ENCODE measurements around the gene DTX2. TPM values are rescaled to one million over a fixed set of nuclear protein-coding genes. Genes with fewer than 3 reads are reported as not detected.
A peak's percentile ranks its signal among the peaks of the same experiment; 100 is the strongest.
"Not testable (repeated sequence)": the region's sequence is repeated elsewhere in the genome, so short reads cannot be mapped to it uniquely, and the experiment has no call there.

The DTX2 gene
- total and polyA plus RNA-seq, 2 experiments from 2014 or later: 7.6 to 22.2 TPM

DNA sequence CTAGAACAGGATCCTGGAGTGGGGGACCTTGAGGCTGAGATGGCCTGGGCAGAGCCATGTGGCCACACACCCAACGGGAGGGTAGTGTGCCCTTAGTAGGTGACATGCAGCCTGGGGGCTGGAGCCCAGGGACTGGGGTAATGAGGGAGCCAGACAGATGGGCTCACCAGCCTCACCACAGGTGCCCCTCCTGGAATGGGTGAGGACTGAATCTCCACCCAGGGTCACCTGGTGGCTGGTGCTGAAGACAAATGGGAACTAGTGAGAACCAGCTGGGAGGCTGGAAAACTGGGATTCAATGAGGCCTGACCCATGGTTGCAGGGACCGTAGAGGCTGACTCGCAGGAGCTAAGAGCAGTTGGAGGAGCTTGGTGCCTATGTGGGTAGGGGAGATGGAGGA, 30.7 kb upstream of the DTX2 start:
- H3K4me3 ChIP-seq: no peak overlapping the region
- H3K4me1 ChIP-seq (ENCODE audit: insufficient read depth): no peaks in the 10 kb centered on the region
- H3K36me3 ChIP-seq (replicated peaks; ENCODE audit: insufficient read depth, low read depth): no peaks in the 10 kb centered on the region
- no peaks in the 10 kb centered on the region for H3K27me3 ChIP-seq
- H3K9me3 ChIP-seq (ENCODE audit: low read depth): no peaks in the 10 kb centered on the region
- no peak overlapping the region for H2AFZ ChIP-seq
- no peaks in the 10 kb centered on the region for H3K9me2 ChIP-seq (replicated peaks; ENCODE audit: insufficient read depth)
- TF ChIP-seq EZH2phosphoT487 (IDR thresholded peaks at IDR 0.05; ENCODE audit: low read depth, severe bottlenecking, unreplicated experiment) (no peak), EZH2 (IDR thresholded peaks at IDR 0.05; ENCODE audit: borderline replicate concordance) (no peak)
- TF ChIP-seq, protein P1, sequence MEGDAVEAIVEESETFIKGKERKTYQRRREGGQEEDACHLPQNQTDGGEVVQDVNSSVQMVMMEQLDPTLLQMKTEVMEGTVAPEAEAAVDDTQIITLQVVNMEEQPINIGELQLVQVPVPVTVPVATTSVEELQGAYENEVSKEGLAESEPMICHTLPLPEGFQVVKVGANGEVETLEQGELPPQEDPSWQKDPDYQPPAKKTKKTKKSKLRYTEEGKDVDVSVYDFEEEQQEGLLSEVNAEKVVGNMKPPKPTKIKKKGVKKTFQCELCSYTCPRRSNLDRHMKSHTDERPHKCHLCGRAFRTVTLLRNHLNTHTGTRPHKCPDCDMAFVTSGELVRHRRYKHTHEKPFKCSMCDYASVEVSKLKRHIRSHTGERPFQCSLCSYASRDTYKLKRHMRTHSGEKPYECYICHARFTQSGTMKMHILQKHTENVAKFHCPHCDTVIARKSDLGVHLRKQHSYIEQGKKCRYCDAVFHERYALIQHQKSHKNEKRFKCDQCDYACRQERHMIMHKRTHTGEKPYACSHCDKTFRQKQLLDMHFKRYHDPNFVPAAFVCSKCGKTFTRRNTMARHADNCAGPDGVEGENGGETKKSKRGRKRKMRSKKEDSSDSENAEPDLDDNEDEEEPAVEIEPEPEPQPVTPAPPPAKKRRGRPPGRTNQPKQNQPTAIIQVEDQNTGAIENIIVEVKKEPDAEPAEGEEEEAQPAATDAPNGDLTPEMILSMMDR (IDR thresholded peaks at IDR 0.05; ENCODE audit: poor library complexity): no peak
- H4K20me1 ChIP-seq (ENCODE audit: insufficient read depth, poor library complexity, severe bottlenecking): no peaks in the 10 kb centered on the region
- no peak overlapping the region for H3K27ac ChIP-seq
- H3K79me2 ChIP-seq: no peaks in the 10 kb centered on the region
- no peak for DNase-seq (ENCODE audit: low spot score)
- H3K4me2 ChIP-seq: no peak overlapping the region
- whole genome bisulfite sequencing (ENCODE audit: low lambda C conversion rate, missing lambda C conversion rate): 82% methylated on average over 3 of the region's 3 CpGs

DNA sequence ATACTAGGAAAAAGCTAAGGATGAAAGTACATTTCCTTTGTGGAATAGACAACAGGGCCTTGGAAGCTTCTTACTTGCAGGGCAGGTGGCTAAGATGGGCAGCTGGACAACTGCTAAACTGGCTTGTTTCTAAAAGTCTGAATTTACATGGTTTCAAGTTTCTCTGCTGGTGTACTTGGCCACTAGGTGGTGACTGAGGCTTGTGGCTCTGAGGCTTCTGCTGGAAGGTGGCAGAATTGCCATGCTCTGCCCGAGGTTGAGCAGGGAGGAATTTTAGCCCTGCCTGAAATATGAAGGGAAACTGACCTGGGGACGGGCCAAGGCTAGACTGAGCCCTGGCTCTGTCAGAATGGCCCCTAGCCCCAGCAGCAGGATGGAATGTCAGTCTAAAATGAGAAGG, 23.6 kb upstream of the DTX2 start:
- peak; percentile 89 for DNase-seq (ENCODE audit: low spot score)
- not testable (repeated sequence) for H3K79me2 ChIP-seq; H3K9me3 ChIP-seq (ENCODE audit: low read depth); H3K27me3 ChIP-seq; H4K20me1 ChIP-seq (ENCODE audit: insufficient read depth, poor library complexity, severe bottlenecking); H3K27ac ChIP-seq; H3K4me2 ChIP-seq; H3K36me3 ChIP-seq (replicated peaks; ENCODE audit: insufficient read depth, low read depth); H3K4me3 ChIP-seq; H2AFZ ChIP-seq; H3K4me1 ChIP-seq (ENCODE audit: insufficient read depth); H3K9me2 ChIP-seq (replicated peaks; ENCODE audit: insufficient read depth)
- TF ChIP-seq, protein P1 (IDR thresholded peaks at IDR 0.05; ENCODE audit: poor library complexity): peak; percentile 79
- WGBS (ENCODE audit: low lambda C conversion rate, missing lambda C conversion rate): 17% methylated on average over 2 of the region's 2 CpGs

DNA sequence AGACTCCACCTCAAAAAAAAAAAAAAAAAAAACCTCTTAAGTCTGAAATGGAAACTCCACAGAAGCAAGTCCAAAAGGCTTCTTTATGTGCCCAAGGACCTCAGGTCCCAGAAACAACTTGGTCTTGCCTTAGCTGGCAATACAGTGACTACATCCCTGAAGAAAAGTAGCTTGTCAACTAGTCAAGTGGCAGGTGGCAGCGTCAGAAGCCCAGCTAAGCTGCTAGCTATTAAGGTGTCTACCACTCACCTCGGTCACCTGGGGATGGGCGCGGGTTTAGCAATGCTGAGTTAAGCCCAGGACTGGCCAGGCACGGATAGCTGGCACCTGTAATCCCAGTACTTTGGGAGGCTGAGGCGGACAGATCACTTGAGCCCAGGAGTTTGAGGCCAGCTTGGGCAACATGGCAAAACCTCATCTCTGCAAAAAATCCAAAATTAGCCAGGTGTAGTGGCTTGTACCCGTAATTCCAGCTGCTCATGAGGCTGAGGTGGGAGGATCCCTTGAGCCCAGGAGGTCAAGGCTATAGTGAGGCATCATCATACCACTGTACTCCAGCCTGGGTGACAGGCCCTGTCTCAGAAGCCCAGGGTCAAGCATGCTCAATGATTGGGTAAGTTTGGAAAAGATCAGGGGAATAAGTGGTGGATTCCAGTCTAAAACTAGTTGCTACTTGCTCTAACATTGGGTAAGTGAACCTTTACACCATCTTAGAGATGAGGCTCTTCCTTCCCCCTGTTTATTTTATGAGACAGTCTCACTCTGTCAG, 22.2 kb upstream of the DTX2 start:
- 93% methylated on average over 5 of the region's 7 CpGs for WGBS (ENCODE audit: low lambda C conversion rate, missing lambda C conversion rate)
- H3K4me2 ChIP-seq; H2AFZ ChIP-seq; H4K20me1 ChIP-seq (ENCODE audit: insufficient read depth, poor library complexity, severe bottlenecking); H3K27ac ChIP-seq; DNase-seq (ENCODE audit: low spot score); H3K9me3 ChIP-seq (ENCODE audit: low read depth); H3K9me2 ChIP-seq (replicated peaks; ENCODE audit: insufficient read depth); H3K36me3 ChIP-seq (replicated peaks; ENCODE audit: insufficient read depth, low read depth); H3K79me2 ChIP-seq; H3K27me3 ChIP-seq; H3K4me1 ChIP-seq (ENCODE audit: insufficient read depth); H3K4me3 ChIP-seq: not testable (repeated sequence)

DNA sequence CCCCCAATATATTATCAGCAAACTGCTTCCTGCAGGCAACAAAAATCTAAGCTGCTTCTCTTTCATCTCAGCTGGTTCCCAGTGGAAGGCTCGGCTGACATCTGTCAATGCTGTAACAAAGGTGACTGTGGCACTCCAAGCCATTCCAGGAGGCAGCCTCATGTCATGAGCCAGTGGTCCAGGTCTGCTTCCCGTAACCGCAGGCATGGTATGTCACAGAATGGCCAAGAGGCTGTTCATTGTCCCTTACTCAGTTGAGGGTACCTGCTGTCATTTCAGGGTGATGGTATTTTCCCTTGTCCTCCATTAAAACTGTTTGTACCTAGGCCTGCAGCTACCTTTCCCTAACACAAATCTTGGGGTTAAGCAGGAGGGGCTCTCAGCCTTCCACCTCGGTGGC, 21.1 kb upstream of the DTX2 start:
- DNase-seq (ENCODE audit: low spot score); H3K4me1 ChIP-seq (ENCODE audit: insufficient read depth); H3K4me3 ChIP-seq; H3K4me2 ChIP-seq; H2AFZ ChIP-seq; H3K27ac ChIP-seq; H3K9me2 ChIP-seq (replicated peaks; ENCODE audit: insufficient read depth); H3K36me3 ChIP-seq (replicated peaks; ENCODE audit: insufficient read depth, low read depth); H4K20me1 ChIP-seq (ENCODE audit: insufficient read depth, poor library complexity, severe bottlenecking); H3K9me3 ChIP-seq (ENCODE audit: low read depth); H3K27me3 ChIP-seq; H3K79me2 ChIP-seq: not testable (repeated sequence)
- WGBS (ENCODE audit: low lambda C conversion rate, missing lambda C conversion rate): 92% methylated on average over 4 of the region's 4 CpGs

DNA sequence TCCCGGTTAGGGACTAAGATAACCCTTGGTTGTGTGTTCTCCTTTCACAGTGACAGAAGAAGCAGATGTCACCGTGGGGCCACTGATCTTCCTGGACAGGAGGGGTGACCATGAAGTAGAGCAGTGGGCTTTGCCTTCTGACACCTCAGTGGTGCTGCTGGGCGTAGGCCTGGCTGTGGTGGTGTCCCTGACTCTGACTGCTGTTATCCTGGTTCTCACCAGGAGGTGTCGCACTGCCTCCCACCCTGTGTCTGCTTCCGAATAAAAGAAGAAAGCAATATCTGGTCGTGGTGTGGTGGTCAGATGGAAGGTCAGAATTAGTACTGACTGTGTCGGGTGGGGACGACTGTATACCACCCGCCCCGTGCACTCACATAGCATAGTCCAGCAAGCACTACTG, 19.7 kb upstream of the DTX2 start:
- H3K4me1 ChIP-seq (ENCODE audit: insufficient read depth); H3K27me3 ChIP-seq; H3K79me2 ChIP-seq; H3K9me3 ChIP-seq (ENCODE audit: low read depth); H3K9me2 ChIP-seq (replicated peaks; ENCODE audit: insufficient read depth); H3K36me3 ChIP-seq (replicated peaks; ENCODE audit: insufficient read depth, low read depth); H3K4me2 ChIP-seq; H4K20me1 ChIP-seq (ENCODE audit: insufficient read depth, poor library complexity, severe bottlenecking); DNase-seq (ENCODE audit: low spot score); H2AFZ ChIP-seq; H3K4me3 ChIP-seq; H3K27ac ChIP-seq: not testable (repeated sequence)
- 92% methylated on average over 2 of the region's 10 CpGs for WGBS (ENCODE audit: low lambda C conversion rate, missing lambda C conversion rate)

DNA sequence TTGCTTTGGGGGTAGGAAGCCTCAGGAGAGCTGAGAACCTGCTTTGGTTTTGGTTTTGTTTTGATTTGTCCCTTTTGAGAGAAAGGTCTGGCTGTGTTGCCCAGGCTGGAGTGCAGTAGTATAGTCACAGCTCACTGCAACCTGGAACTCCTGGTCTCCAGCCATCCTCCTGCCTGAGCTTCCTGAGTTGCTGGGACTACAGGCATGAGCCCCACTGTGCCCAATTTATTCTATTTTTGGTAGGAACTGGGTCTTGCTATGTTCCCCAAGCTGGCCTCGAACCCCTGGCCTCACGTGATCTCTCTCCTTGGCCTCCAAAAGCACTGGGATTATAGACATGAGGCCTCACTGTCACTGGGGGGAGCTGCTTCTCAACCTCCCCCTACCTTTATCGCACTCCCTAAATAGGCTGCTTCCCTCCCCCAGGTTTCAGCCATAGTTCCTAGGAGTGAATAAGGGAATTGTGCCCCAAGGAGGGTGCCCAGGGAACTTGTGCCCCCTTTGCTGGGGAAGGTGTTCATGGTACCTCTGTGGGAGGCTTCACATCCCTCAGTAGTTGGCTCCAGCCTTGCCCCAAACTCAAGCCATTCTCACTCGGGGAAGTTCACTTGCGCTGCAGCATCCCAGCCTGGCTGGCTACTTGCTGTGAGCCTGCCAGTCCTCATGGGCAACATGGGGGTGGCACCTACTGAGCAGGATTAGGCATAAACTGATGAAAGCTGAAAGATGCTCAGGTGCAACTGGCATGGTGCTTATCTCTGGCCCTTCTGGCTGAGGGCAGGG, 18.7 kb upstream of the DTX2 start:
- not testable (repeated sequence) for H3K4me1 ChIP-seq (ENCODE audit: insufficient read depth); H3K27me3 ChIP-seq; H3K27ac ChIP-seq; H3K9me2 ChIP-seq (replicated peaks; ENCODE audit: insufficient read depth); H3K9me3 ChIP-seq (ENCODE audit: low read depth); H3K4me2 ChIP-seq; DNase-seq (ENCODE audit: low spot score); H2AFZ ChIP-seq; H3K79me2 ChIP-seq; H4K20me1 ChIP-seq (ENCODE audit: insufficient read depth, poor library complexity, severe bottlenecking); H3K36me3 ChIP-seq (replicated peaks; ENCODE audit: insufficient read depth, low read depth); H3K4me3 ChIP-seq
- 94% methylated on average over 4 of the region's 5 CpGs for WGBS (ENCODE audit: low lambda C conversion rate, missing lambda C conversion rate)

DNA sequence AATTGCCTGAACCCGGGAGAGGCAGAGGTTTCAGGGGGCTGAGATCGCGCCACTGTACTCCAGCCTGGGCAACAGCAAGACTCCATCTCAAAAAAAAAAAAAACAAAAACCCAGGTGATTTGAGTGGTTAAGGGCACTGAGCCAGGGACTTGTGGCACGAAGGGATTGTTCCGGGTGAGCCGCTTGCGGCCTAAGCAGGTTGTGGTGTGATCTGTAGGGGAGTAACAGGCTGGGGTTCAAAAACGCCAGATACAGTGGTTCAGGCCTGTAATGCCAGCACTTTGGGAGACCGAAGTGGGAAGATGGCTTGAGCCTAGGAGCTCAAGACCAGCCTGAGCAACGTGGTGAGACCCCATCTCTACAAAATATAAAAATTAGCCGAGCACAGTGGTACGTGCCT, 17.7 kb upstream of the DTX2 start:
- not testable (repeated sequence) for H3K9me3 ChIP-seq (ENCODE audit: low read depth); H3K4me2 ChIP-seq; H3K4me3 ChIP-seq; H3K79me2 ChIP-seq; H2AFZ ChIP-seq; DNase-seq (ENCODE audit: low spot score); H3K27me3 ChIP-seq; H4K20me1 ChIP-seq (ENCODE audit: insufficient read depth, poor library complexity, severe bottlenecking); H3K27ac ChIP-seq; H3K4me1 ChIP-seq (ENCODE audit: insufficient read depth); H3K9me2 ChIP-seq (replicated peaks; ENCODE audit: insufficient read depth); H3K36me3 ChIP-seq (replicated peaks; ENCODE audit: insufficient read depth, low read depth)
- 95% methylated on average over 7 of the region's 12 CpGs for WGBS (ENCODE audit: low lambda C conversion rate, missing lambda C conversion rate)

All from hepatocyte (in vitro differentiated cells).